Measurements from ENCODE around the gene RNU1-1.
"Not testable (repeated sequence)": the region's sequence is repeated elsewhere in the genome, so short reads cannot be mapped to it uniquely, and the experiment has no call there.

DNA sequence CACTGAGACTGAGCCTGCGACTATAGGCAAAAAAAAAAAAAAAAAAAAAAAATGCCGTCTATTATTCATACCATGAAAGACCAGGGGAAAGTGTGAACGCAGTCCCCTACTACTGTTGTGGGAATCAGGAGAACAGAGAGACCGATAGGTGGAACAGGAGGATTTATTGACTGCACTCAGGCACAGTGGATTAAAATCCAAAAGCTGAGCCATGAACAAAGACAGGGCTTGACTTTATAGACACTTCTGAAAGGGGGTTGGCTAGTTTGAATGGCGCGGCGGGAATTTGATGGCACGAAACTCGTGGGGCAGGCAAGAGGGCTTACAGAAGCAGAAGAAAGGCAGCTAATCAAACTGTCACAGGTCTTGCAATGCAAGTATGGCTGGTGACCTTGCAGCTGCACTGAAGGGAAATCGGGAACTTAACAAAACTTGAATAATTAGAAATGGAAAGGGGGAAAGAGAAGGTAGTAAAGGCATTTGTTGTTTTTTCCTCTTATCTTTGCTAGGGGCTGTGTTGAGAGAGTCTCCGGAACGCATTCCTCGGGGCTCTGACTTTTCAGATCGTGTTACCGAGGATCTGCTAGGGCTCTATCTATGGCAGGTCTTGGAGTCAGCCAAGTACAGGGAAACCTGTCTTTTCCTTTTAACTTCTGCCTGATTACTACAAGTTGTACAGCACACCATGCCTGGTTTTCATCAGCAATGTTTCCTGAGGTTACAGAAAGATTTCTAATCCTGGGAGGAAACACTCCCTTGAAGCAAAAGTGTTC is 7.5 kb downstream of the RNU1-1 start:
- TF ChIP-seq, protein P1, sequence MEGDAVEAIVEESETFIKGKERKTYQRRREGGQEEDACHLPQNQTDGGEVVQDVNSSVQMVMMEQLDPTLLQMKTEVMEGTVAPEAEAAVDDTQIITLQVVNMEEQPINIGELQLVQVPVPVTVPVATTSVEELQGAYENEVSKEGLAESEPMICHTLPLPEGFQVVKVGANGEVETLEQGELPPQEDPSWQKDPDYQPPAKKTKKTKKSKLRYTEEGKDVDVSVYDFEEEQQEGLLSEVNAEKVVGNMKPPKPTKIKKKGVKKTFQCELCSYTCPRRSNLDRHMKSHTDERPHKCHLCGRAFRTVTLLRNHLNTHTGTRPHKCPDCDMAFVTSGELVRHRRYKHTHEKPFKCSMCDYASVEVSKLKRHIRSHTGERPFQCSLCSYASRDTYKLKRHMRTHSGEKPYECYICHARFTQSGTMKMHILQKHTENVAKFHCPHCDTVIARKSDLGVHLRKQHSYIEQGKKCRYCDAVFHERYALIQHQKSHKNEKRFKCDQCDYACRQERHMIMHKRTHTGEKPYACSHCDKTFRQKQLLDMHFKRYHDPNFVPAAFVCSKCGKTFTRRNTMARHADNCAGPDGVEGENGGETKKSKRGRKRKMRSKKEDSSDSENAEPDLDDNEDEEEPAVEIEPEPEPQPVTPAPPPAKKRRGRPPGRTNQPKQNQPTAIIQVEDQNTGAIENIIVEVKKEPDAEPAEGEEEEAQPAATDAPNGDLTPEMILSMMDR (IDR thresholded peaks at IDR 0.05), result not testable (repeated sequence)
- not testable (repeated sequence) for TF ChIP-seq EZH2 (IDR thresholded peaks at IDR 0.05; ENCODE audit: borderline replicate concordance, insufficient read depth, low read depth, low read length, poor library complexity, severe bottlenecking)
